ENCODE measurements around the gene MEGF8.

DNA sequence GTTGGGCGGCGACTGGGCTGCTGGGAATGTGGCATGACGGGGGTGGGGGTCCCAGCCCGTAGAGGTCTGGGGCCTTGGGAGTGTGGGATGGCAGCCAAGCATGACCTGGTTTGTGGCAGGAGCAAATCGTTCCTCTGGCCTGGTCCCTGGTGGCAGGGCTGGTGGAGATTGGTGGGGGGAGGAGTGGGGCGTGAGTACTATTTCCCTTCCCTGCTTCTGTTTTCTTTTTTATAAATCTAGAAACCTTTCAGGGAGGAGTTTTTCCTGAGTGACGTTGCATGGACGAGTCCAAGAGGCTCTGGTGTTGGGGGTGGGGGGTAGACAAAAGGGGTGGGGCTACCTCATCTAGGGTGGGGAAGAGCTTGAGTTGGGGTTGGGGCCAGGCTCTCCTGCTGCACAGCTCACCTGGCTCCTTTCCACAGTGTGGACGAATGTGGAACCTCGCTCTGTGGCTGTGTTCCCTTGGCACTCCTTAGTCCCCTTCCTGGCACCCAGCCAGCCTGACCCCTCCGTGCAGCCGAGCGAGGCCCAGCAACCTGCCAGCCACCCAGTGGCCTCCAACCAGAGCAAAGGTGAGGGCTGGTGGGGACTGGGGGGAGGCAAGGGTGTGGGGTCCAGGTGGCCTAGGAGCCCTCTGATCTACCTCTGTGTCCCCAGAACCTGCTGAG is 39.0 kb upstream of the MEGF8 start:
- TF ChIP-seq CTCF (IDR thresholded peaks at IDR 0.05; ENCODE audit: extremely low read depth in 1 of 2, insufficient read depth in 1 of 2, low read depth in 1 of 2, low read length in 2 of 2) (no peak), FOS (IDR thresholded peaks at IDR 0.05; ENCODE audit: borderline replicate concordance, insufficient read depth, low read length) (no peak), POLR2AphosphoS5 (IDR thresholded peaks at IDR 0.05; ENCODE audit: insufficient read depth, low read depth, low read length) (no peak), EZH2 (IDR thresholded peaks at IDR 0.05; ENCODE audit: borderline replicate concordance, low read depth, low read length, severe bottlenecking) (no peak), POLR2A (IDR thresholded peaks at IDR 0.05; ENCODE audit: low read depth, low read length) (no peak), MYC (IDR thresholded peaks at IDR 0.05; ENCODE audit: low read depth, low read length) (no peak)
- TF ChIP-seq, protein P1, sequence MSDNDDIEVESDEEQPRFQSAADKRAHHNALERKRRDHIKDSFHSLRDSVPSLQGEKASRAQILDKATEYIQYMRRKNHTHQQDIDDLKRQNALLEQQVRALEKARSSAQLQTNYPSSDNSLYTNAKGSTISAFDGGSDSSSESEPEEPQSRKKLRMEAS (IDR thresholded peaks at IDR 0.05; ENCODE audit: insufficient read depth, insufficient read length), result no peak

All from endothelial cell of umbilical vein (primary cell).